Choroid plexus epithelial cell (primary cell): ENCODE results near the gene FGF3.

Experiments used
- DNase-seq: peaks from one replicate; pipeline ENCODE4 v3.0.0-alpha.2; 2010; ENCODE audit warnings: low read depth
- H3K4me3 ChIP-seq: 2 replicates; pipeline ENCODE4 v1.5.1; 2011; ENCODE audit warnings: low read depth, mild to moderate bottlenecking, control low read depth, low read length, moderate library complexity
- TF ChIP-seq, protein P1 (sequence below): conservative IDR thresholded peaks from 2 replicates; pipeline ENCODE4 v1.5.1; 2011; ENCODE audit warnings: low read depth, mild to moderate bottlenecking, control low read depth, inconsistent platforms, low read length, moderate library complexity

The FGF3 gene

DNA sequence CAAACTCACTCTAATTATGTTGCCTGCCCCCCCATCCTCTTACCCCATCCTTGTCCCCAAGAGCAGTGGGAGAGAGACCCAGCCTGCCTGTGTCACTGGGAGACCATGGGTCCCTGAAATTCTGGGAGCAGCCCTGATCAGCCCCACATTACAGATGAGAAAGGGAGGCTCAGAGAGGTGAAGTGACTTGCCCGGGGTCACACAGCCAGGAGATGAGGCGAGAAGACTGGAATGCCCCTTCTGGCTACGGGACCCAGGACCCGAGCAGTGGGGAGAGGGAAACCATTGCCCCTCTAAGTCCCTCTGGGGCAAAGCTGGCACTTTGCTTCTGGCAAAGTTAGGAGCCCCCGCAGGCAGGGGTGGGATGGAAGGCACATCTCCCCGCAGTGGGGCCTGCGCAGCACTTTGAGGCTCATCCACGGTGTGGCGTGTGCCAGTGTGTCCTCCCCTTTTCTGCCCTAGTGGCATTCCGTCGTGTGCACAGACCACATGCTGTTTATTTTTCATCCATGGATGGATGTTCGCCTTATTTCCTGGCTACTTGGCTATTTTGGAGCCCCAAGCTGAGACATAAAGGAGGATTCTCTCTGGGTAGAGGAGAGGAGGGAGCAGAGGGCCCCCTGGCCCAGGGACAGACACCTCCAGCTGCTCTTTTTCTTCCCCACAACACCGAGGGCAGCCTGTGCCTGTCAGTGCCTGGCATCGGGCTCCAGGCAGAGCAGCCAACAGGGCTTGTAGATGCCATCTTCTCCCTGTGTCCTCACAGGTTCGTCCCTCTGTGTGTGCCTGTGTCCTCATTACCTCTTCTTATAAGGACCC is 3.7 kb upstream of the FGF3 start:
- no peak overlapping the region for H3K4me3 ChIP-seq
- no peak for DNase-seq
- TF ChIP-seq, protein P1, sequence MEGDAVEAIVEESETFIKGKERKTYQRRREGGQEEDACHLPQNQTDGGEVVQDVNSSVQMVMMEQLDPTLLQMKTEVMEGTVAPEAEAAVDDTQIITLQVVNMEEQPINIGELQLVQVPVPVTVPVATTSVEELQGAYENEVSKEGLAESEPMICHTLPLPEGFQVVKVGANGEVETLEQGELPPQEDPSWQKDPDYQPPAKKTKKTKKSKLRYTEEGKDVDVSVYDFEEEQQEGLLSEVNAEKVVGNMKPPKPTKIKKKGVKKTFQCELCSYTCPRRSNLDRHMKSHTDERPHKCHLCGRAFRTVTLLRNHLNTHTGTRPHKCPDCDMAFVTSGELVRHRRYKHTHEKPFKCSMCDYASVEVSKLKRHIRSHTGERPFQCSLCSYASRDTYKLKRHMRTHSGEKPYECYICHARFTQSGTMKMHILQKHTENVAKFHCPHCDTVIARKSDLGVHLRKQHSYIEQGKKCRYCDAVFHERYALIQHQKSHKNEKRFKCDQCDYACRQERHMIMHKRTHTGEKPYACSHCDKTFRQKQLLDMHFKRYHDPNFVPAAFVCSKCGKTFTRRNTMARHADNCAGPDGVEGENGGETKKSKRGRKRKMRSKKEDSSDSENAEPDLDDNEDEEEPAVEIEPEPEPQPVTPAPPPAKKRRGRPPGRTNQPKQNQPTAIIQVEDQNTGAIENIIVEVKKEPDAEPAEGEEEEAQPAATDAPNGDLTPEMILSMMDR, result no peak

DNA sequence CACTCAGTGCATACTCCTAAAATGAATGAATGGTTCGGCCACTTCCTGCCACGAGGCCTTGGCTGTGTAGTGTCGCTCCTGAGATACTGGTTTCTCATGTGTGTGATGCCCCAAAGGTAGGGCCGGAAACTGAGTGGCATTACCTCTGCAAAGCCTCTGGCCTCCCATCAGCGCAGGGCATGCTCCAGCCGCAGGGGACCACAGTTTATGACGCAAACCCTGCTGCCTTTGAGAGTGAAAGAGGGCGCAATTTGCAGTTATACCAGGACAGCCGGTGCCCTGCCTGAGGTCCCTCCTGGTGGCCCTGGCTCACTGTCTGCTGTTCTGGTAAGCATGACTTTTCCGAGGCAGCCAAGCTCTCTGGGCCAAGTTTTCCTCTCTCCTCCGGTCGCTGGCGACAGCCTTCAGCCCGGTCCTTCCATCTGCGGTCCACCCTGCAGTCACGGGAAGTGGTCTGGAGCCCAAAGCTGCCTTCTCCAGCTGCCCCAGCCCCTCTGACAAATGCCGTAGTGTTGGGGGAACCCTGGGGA is 2.4 kb upstream of the FGF3 start:
- H3K4me3 ChIP-seq, result no peak overlapping the region
- no peak for DNase-seq
- TF ChIP-seq, protein P1, result no peak

- no peak for DNase-seq
- TF ChIP-seq, protein P1, result no peak
- H3K4me3 ChIP-seq, result no peak overlapping the region
Measured at GRCh38 chr11:69820441-69820840, 1.2 kb upstream of the FGF3 start.

DNA sequence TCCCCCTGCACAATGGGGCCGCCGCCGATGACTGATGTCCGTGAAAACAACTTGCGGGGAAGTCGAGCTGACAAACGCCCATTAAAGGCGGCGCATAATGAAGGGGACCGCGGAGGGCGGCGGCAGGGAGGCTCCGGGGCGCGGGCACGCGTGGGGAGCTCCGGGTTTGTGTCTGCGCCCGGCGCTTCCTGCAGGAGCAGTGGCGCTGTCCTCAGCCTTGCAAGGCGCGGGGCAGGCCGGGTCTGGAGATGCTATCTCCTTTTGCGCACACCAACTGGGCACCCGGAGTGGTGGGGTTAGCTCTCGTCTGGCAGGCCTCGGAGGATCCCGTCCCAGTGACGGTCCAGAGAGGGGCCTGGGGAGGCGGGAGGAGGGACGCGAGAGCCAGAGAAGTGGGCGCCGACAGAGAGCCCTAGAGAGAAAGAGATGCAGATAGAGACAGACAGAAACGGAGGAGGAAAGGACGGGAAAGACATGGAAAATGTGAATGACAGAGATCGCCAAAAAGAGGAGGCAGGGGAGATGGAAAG is 390 bp upstream of the FGF3 start:
- TF ChIP-seq, protein P1, result no peak
- H3K4me3 ChIP-seq, result no peak overlapping the region
- no peak for DNase-seq

DNA sequence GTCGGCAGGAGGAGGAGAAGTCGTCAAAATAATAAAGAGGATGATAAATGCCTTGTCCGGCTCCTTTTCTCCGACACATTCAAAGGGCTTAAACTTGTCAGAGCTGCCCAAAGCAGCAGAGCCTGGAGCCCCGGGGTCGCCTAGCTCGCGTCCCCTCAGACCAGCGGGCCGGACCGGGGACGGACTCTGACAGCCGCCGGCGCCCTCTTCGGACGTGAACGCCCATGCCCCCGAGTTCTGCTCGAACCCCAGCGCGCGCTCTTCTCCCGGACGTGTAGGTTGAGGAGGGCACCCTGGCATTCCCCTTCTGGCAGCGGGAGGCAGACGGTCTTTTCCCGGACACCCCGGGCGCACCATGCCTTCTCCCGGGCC is 999 bp downstream of the FGF3 start:
- DNase-seq, result no peak
- no peak overlapping the region for H3K4me3 ChIP-seq
- TF ChIP-seq, protein P1, result no peak

GRCh38 chr11:69817265-69818230 is 1.7 kb downstream of the FGF3 start:
- DNase-seq, result no peak
- TF ChIP-seq, protein P1, result no peak
- no peak overlapping the region for H3K4me3 ChIP-seq
